Hematopoietic multipotent progenitor cell treated with erythropoietin and hydrocortisone succinate and interleukin-3 and kit ligand, for 6 days (in vitro differentiated cells): ENCODE measurements around the gene RERE.
A peak's percentile ranks its signal among the peaks of the same experiment; 100 is the strongest.

Source experiments
- DNase-seq: peaks from one replicate; pipeline ENCODE4 v3.0.0-alpha.2; 2015

Gene RERE

DNA sequence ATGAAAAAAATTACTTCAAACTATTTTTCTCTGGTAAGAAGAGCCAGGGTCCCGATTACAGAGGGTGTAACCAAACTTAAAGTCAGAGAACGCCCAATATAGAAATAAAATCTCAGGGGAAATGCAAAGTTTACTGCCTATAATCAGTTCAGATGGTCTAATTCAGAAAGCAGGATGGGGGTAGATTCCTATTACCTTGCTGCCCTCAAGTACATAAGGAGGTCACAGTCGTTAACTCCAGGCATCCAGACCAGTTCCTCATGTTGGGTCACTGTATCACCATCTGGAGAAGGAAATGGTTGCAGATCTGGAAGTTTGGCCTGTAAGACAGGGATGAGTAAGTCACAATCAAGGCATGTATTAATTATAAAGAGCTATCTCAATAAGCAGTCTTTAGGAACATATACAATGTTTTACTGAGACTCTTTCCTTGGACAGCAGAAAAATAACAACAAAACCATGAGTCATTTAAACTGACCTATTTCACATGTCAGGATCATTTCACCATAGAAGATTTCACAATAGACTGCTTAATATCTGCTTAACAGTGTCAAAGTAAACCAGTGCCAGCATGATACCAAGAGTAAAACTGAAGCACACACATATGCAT is 320.1 kb downstream of the RERE start:
- peak; percentile 57 for DNase-seq

DNA sequence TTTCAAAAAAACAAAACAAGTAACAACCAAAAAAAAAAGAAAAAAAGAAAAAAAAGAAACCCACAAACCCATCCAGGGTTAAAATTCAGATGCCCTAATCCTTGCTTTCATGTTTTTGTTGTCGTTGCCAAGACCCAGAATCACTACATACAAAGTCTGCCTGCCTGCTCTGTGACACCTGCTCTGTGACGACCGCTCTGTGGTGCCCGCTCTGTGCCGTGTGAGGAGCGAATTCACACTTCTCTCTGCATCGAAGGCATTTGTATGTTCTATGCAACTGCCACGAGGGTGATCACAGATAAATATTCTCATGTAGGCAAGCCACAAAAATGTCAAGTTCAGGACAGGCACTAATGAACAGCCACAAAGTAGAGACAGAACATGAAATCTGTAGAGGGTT is 321.0 kb downstream of the RERE start:
- no peak for DNase-seq

DNA sequence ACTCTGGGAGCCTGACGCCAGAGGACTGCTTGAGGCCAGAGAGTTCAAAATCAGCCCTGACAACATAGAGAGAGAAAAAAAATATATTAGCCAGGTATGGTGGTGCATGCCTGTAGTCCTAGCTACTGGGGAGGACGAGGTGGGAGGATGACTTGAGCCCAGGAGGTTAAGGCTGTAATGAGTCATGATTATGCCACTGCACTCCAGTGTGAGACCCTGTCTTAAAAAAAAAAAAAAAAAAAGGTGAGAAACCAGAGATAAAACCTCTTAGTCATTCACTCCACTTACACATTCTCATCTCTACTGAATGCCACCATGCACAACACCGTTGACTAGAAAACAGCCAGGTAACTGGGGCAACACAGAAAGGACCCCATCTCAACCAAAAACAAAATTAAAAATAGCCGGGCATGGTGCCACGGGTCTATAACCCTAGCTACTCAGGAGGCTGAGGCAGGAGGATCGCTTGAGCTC is 321.5 kb downstream of the RERE start:
- DNase-seq, result no peak

DNA sequence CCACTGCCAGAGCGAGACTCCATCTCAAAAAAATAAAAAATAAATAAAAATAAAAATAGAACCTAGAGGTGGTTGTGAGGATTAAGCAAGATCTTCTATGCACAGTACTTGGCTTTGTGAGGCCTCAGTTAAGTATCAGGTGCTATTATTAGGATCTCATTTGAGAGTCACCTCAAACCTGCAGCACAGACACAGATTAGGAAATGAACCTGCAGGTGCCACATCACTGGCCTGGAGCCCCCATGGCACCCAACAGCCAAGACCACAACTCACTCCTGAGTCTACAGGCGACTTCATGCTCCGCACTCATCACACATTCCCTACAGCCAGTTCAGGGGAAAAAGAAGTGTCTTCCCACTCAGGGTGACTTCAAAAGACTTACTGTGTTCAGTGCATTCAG is 322.8 kb downstream of the RERE start:
- no peak for DNase-seq

DNA sequence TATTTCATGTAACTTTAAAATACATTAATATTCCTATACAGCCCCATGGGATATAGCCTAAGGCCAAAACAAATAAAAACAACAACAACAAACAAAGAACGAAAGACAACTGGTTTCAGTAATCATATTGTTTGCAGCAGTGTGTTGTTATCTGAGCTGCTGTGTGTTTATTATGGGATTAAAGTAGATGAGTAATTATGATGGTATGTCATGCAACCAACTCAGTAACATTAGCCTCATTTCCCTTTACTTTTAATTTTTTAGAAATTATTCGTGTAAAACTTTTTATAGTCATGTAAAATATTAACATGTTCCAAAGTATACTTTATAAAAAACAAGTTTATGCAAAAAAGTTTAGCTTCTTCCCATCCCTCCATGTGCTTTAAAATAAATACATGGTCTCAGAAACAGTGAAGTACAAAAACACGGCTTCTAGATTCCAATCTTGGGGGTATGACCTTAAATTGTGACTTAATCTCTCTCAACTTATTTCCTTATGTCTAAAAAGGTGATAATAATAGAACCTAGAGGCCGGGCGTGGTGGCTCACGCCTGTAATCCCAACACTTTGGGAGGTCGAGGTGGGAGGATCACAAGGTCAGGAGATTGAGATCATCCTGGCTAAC is 323.4 kb downstream of the RERE start:
- no peak for DNase-seq

DNA sequence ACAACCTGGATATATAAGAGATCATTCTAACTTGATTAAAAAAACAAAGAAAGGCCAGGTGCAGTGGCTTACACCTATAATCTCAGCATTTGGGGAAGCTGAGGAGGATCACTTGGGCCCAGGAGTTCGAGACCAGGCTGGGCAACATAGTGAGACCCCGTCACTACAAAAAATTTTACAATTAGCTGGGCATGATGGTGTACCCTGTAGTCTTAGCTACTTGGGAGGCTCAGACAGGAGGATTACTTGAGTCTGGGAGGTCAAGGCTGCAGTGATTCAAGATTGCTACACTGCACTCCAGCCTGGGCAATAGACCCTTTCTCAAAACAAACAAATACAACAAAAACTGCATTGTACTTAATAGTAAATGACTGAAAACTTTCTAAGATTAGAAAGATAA is 330.2 kb downstream of the RERE start:
- DNase-seq, result no peak

DNA sequence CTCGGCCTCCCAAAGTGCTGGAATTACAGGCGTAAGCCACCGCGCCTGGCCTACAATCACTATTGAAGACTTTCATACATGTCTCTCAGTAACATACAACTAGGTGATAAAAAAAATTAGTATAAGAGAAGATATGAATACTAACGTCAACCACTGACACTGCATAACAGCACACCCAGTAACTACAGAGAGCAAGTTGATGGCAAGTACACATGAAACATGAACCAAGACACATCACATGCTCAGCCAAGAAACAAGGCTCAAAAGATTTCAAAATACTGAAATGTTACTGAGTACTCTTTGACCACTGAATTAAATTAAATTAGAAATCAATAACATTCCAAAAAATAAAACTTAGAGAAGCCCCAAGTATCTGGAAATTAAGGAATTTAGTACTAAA is 331.4 kb downstream of the RERE start:
- DNase-seq, result no peak

DNA sequence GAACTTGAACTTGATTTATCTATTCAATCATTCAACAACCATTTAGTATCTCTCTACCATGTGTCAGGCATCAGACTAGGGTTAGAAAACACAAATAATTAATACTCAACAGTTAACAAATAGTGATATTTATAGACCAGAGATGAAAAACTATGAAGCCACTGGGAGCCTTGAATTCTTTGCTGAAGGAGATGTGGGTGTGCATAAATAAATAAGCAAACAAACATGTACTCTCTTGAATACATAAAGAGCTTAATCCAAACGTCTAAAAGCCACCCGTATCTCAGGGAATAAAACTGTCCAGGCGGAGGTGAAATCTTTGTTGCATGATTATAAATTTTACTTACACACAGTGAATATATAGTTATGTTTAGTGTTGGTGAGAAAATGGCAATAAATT is 333.9 kb downstream of the RERE start:
- DNase-seq, result no peak

DNA sequence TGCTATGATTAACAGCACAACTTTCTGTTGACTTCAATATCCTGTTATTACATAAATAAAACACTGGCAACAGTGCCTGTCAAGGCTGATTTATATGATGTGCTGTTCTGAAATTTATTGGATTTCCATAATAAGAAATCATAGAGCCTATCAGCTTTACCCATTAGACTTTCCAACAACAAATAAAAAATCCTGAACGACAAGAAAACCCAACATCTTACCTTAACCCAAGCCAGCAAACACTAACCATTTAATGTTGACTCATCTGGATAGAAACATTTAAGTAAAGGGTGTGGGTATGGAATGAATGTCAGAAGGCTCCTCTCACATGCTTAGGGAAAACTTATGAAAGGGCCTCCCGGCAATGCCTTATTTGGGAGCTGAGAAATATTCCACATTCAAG is 334.5 kb downstream of the RERE start:
- DNase-seq, result no peak

DNA sequence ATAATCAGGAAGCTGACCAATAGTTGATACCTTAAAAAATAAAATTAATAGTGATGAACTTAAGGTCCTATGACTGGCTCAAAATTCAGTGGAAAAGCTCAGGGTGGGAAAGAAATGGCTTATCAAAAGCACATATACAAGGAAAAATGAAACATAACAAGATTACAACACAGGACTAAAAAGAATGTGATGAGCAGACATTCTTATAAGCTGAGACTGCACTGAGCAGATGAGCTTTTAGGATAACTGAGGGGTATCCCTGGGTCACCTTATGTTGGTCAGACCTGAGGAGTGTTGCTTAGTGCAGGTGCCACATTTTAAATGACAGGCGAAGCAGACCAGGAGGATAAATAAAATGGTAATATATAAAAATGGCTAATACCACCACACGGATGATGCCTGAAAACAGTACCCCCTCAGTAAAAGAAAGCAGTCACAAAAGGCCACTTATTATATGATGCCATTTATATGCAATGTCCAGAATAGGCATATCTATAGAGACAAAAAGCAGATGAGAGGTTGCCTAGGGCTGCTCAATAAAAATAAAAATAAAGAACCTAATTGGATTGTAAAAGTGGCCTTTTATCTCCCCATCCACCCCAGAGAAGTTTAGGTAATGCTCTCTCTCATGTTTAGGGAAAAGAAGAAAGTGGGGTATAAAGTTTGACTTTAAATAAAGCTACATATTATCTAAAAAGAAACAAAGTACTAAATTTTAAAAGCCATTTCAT is 335.6 kb downstream of the RERE start:
- DNase-seq, result no peak

DNA sequence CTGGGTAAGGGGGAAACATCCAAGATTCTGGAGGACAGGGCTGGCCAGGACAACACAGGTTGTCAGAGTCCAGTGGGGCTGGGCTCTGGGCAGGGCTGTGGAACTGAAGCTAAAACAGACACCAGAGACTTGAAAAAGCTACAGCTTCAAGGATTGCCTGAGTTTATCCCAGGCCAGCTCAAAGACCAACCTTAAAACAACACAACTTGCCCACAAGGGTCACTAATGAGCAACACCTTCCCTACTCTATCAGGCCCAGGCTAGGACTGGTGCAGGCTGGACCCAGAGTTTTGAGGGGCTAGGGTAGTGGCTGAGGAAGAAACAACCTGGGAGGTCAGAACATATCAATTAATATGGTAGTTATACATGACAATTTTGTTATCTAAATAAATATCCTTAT is 338.9 kb downstream of the RERE start:
- no peak for DNase-seq

DNA sequence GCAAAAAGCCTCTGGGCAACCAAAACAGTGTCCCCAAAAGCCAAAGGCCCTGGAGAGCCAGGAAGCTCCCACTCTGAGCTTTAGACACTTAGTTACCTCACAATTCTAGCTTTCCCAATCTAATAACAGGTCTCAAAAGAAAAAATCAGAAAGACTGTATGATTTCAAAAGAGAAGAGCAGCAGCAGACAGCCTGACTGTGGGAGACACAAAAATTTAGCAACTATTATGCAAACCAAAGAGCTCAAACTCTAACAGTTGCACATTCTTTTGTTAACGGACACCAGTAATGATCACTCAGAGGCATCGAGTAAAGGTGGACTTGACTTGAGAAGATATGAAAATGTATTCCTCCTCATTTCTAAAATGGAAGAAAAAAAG is 339.5 kb downstream of the RERE start:
- no peak for DNase-seq

DNA sequence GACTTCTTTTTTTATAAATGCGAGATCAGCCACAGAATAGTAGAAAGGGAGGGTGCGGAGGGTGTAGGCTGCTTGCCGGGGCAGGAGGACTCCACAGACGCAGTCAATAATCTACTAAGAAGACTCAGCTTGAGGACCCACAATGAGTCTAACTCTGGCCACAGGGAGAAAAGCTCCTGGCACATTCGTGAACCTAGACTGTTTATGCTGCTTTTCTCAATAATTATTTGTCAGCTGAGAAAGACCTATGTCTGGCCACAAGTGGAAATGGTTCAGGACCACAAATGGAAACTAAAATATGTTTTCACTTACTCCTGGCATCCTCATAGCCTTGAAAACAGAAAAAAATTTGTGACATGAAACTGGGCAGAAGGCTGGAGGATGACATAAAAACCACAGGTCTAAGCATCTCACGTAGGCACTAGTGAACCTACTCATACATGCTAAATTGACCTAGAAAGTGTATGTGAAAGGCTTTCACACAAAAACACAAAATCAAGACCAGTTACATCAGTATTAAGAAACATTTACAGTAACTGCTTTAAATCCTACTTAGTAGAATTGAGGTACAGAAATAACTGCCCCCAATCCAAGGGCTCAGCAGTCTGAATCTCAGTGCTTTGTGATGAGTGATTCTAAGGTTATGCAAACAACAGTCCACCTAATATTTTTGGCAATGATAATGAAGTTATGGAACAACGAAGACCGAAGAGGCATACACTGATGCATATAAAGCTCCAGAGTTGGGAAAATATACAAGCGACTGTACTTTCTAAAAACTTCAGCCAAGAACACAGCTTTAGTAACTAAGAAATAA is 340.1 kb downstream of the RERE start:
- no peak for DNase-seq

DNA sequence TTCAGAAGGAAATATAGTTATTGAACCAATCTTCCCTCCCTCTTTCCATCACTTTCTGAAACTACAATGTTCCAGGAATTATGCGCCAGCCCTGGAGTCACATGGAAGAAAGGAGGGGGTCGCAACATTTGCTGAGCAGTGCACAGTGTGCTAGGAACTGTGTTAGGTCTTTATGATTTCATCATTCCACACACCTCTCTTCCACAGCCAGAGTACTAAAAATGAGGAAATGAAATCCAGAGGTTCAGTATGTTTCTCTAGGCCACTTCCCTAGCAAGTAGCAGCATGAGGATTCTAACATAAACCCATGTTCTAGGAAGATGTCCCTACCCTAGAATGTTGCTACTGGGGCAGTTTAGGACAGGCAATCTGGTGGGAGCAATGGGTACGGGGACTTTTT is 341.4 kb downstream of the RERE start:
- no peak for DNase-seq

DNA sequence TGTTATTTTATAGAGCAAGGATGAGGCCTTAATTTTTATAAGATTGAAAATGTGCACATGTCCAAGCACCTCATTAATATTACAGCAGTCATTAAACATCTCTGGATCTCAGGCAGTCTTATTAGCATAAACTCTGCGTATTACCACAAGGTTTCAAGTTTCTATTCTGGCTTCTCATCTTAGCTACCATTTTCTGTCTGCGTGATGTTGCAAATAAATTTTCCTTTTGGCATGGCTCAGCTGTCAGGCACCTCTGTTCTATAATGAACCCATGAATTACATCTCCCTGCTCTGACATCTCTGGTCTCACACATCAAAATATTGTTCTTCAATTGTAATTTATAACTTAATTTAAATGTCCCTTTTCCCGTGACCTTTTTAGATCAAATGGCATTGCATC is 343.1 kb downstream of the RERE start:
- DNase-seq, result no peak

DNA sequence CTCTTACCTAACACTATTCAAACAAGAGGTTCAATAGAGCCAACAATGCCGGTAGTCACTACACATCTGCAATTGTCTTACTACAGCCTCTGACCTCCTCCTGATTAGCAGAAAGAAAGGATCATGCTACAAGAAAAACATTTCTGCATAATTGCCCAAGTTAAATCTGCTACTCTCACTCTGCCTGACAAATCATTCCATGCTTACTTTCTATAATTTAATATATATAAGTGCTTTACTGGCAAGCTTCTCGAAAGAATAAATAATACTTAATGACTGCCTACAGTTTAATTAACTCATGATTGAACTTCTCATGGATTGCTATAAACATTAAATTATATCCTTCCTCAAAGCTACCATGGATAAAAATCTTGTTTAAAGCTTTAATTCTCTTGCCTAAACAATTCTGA is 343.5 kb downstream of the RERE start:
- no peak for DNase-seq

DNA sequence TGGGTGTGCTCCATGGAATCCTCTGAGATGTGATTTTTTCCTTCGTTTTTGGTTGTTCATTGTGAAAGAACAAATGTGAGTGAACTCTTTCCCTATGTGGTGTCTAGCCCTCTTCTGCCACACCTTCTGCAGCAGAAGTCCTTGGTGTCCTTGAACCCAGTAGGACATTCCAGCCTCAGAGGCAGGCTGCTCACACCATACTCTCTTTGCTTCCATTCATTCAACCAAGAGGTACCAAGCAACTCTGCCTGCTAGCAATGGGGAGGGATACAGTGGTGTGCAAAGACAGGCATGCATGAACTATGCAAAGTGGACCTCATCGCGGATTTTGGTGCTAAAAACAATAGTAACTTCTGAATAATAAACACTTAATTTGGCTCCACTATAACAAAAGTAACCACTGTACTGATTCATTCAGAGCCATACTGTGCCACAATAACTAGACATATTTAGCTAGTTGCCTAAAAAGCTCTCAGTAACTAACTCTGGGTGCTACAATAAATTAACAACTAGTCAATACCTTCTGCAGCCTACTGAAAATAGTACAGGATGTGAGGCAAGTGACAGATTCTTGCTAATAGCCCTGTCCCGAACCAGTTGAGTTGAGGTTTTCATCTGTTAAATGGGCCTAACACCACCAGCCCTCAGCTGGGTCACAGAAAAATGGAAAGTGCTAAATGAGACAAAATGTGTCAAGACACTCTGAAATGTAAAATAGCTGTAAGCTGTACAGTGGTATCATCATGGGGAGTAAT is 344.1 kb downstream of the RERE start:
- no peak for DNase-seq

DNA sequence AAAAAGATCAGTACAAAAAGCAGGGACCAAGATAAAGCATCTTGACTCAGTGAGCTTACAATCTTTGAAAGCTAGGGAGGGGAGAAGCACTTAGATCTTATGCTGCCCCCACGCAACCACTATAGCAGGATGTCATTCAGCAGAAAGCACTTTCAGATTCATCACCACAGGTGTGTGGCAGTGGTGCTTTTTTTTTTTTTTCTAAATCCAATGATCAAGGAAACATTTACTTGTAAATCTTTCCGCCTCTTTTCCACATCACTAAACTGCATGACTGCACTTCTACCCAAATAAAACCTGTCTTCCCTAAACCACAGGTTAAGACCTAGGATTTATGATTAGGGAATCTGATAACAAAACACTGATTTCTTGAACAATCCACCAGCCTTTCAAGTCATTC is 344.8 kb downstream of the RERE start:
- no peak for DNase-seq

DNA sequence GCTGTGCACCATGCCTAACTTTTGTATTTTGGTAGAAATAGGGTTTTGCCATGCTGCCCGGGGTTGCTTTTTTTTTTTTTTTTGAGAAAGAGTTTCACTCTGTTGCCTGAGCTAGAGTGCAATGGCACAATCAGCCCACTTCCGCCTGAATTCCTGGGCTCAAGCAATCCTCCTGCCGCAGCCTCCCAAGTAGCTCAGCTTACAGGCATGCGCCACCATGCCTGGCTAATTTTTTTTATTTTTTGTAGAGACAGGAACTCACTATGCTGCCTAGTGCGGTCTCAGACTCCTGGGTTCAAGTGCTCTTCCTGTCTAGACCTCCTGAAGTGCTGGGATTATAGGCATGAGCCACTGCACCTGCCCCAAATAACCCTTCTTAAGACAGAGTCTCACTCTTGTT is 346.0 kb downstream of the RERE start:
- DNase-seq, result no peak

DNA sequence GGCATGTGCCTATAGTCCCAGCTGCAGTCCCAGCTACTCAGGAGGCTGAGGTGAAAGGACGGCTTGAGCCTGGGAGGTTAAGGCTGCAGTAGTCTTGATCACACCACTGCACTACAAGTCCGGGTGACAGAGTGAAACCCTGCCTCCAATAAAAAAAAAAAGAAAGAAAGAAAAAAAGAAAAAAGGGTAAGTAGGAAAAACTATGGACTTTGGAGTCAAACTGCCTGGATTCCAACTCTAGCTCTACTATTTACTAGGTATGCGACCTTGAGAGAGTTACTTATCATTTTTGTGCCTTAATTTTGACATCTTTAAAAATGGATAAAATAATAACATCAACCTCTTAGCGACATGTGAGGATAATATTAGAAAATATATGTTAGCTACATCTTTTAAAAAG is 348.7 kb downstream of the RERE start:
- DNase-seq, result no peak

DNA sequence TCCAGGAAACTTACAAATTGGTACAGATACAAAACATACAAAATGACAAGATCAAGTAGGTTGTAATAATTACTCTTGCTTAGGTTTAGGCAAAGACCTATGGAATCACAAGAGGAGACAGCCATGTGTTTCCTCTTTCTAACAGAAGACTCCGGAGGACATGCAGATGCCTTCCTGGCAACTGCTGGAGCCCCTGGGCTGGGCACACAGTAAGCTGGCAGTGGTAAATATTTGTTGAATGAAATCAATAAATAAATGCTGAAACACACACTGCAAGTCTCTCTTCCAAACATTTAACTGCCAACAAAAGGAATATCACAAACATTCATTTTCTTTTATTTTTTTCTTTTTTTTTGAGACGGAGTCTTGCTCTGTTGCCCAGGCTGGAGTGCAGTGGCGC is 350.1 kb downstream of the RERE start:
- no peak for DNase-seq

DNA sequence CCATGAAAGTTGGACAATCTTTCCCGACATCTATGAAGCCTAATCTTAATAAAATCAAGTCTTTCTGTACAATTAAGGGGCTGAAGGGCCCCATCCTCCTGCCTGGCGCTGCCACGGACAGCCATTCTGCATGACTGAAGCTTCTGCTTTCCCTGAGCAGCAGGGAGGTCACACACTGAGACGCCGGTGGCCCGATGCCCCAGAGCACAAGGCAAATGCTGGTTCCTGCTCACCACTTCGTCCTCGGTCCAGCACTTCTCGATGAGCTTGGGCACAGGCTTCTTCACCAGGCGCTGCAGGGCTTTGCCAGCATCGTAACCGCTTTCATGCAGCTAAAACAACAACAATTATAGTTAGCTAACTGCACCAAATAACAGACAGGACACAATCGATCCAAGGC is 351.7 kb downstream of the RERE start:
- no peak for DNase-seq

DNA sequence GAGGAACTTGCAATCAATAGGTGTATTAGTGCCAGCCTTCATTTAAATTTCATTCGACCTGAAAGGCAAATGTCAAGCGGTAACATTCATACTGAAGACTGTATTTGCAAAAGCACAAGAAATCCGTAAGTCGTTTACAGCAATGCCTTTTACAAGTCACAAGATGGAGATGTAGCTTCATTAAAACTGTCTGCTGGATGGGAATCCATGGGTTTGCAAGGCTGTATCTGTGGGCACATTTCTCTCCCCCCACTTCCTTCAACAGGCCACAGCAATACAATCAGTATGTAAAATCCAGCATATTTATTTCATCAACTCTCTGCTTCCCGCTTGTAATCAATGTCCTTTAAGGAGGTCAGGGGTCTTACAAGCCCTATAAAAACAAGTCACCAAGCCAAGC is 352.4 kb downstream of the RERE start:
- peak; percentile 51 for DNase-seq
